ENCODE measurements around the gene TMEM163.

DNA sequence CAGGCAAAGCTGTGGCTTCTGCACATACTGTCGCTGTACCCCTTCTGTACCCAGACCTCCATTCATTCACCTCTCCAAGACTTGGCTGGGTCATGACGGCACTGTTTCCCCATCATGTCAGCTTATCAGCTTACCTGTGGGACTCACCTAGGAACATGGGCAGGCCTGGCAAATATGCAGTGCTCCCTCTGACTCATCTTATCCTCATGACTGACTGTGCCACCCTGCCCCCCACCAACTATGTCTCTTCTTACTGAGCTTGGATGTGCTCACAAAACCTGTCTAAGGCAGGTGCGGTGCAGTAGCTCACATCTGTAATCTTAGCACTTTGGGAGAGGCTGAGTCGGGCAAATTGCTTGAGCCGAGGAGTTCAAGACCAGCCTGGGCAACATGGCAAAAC is 312.5 kb downstream of the TMEM163 start:
- TF ChIP-seq, protein P1, sequence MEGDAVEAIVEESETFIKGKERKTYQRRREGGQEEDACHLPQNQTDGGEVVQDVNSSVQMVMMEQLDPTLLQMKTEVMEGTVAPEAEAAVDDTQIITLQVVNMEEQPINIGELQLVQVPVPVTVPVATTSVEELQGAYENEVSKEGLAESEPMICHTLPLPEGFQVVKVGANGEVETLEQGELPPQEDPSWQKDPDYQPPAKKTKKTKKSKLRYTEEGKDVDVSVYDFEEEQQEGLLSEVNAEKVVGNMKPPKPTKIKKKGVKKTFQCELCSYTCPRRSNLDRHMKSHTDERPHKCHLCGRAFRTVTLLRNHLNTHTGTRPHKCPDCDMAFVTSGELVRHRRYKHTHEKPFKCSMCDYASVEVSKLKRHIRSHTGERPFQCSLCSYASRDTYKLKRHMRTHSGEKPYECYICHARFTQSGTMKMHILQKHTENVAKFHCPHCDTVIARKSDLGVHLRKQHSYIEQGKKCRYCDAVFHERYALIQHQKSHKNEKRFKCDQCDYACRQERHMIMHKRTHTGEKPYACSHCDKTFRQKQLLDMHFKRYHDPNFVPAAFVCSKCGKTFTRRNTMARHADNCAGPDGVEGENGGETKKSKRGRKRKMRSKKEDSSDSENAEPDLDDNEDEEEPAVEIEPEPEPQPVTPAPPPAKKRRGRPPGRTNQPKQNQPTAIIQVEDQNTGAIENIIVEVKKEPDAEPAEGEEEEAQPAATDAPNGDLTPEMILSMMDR (IDR thresholded peaks at IDR 0.05), result no peak
- TF ChIP-seq POLR2A (IDR thresholded peaks at IDR 0.05), result no peak
- TF ChIP-seq POLR2AphosphoS5 (IDR thresholded peaks at IDR 0.05), result no peak
